ENCODE data around the gene ZFP36.
A peak's percentile ranks its signal among the peaks of the same experiment; 100 is the strongest.

ZFP36 gene

DNA sequence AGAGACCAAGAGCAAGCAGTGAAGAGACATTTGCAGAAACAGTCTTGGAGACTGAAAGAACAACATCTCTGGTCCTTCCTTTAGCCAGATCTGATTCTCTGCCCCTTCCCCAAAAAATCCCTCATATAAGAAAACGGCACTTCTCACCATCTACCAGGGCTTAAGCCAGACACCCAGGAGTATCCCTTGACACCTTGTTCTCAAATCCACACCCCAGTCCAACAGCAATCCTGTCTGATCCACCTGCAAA is 4.1 kb downstream of the ZFP36 start:
- H3K27ac ChIP-seq, result peak overlapping the region; percentile 100
- no peak for DNase-seq (ENCODE audit: low spot score)
- POLR2A ChIA-PET (ENCODE audit: low non-redundant PET), result interaction anchor here (2.3 kb wide), 1 partner anchor 9 kb away, joined by 10 read pairs; no protein-coding TSS in a partner anchor
- CTCF ChIA-PET, result interaction anchor here (1.0 to 2.5 kb wide), 3 partner anchors 7 to 19 kb away, joined by 6 to 55 read pairs (median 9); partner anchors contain the start of genes MED29 and PAF1
- TF ChIP-seq, protein P1, sequence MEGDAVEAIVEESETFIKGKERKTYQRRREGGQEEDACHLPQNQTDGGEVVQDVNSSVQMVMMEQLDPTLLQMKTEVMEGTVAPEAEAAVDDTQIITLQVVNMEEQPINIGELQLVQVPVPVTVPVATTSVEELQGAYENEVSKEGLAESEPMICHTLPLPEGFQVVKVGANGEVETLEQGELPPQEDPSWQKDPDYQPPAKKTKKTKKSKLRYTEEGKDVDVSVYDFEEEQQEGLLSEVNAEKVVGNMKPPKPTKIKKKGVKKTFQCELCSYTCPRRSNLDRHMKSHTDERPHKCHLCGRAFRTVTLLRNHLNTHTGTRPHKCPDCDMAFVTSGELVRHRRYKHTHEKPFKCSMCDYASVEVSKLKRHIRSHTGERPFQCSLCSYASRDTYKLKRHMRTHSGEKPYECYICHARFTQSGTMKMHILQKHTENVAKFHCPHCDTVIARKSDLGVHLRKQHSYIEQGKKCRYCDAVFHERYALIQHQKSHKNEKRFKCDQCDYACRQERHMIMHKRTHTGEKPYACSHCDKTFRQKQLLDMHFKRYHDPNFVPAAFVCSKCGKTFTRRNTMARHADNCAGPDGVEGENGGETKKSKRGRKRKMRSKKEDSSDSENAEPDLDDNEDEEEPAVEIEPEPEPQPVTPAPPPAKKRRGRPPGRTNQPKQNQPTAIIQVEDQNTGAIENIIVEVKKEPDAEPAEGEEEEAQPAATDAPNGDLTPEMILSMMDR (conservative IDR thresholded peaks at IDR 0.05; ENCODE audit: low read depth), result no peak

DNA sequence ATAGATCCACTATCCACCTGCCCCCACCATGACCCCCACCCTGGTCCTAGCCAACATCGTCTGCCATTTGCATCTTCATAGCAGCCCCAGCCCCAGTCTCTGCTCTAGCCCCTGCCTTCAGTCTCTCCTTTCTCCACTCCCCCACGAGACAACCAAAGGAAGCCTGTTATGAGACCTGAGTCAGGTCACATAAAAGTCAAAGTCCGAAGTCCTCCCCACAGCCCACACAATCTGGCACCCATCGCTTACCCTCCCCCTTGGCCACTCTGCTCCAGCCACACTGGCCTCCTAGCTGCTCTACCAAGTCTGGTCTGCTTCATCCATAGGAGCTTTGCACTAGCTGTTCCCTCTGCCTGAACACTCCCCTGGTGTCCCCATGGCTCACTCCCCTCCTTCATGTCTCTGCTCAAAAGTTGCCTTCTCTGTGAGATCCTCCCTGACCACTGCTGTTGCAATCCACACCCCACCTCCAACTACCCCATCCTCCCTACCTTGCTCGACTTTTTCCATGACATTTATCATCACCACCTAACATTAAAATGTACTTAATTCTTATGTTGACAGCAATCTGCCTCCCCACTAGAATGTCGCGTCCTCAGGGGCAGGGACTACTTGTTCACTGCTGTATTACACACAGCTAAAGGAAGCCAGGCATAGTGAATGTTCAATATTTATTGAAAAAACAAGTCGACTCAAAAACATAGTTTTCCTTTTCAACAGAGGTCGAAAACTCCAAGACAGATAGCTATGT is 4.6 kb downstream of the ZFP36 start:
- DNase-seq (ENCODE audit: low spot score), result no peak
- ChIA-PET POLR2A (ENCODE audit: low non-redundant PET) (interaction anchor here (0.7 to 2.3 kb wide), 4 partner anchors 9 to 200 kb away, joined by 3 to 10 read pairs (median 6); partner anchors contain the start of gene RPS16), CTCF (interaction anchor here (0.6 to 2.5 kb wide), 8 partner anchors 8 to 123 kb away, joined by 3 to 55 read pairs (median 6); partner anchors contain the start of genes MED29, PAF1 and RPS16)
- H3K27ac ChIP-seq, result peak overlapping the region; percentile 100
- TF ChIP-seq, protein P1 (conservative IDR thresholded peaks at IDR 0.05; ENCODE audit: low read depth), result no peak

DNA sequence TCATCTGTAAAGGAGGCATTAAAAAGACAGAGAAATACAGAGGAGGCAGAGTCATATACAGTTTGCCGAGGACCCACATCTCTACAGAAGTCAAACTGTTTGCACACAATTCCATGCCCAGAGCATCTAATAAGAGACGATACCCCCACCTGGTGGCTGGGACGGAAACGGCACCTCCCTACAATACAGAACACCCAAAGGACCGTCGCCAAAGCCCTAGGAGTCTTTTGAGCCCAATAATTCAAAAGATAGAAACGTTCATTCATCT is 5.1 kb downstream of the ZFP36 start:
- TF ChIP-seq, protein P1 (conservative IDR thresholded peaks at IDR 0.05; ENCODE audit: low read depth), result peak; percentile 85
- peak overlapping the region; percentile 100 for H3K27ac ChIP-seq
- ChIA-PET POLR2A (ENCODE audit: low non-redundant PET) (interaction anchor here (0.7 to 2.3 kb wide), 4 partner anchors 10 to 201 kb away, joined by 3 to 10 read pairs (median 6); partner anchors contain the start of gene RPS16), CTCF (interaction anchor here (0.6 to 2.5 kb wide), 8 partner anchors 8 to 122 kb away, joined by 3 to 55 read pairs (median 6); partner anchors contain the start of genes MED29, PAF1 and RPS16)
- peak; percentile 79 for DNase-seq (ENCODE audit: low spot score)

DNA sequence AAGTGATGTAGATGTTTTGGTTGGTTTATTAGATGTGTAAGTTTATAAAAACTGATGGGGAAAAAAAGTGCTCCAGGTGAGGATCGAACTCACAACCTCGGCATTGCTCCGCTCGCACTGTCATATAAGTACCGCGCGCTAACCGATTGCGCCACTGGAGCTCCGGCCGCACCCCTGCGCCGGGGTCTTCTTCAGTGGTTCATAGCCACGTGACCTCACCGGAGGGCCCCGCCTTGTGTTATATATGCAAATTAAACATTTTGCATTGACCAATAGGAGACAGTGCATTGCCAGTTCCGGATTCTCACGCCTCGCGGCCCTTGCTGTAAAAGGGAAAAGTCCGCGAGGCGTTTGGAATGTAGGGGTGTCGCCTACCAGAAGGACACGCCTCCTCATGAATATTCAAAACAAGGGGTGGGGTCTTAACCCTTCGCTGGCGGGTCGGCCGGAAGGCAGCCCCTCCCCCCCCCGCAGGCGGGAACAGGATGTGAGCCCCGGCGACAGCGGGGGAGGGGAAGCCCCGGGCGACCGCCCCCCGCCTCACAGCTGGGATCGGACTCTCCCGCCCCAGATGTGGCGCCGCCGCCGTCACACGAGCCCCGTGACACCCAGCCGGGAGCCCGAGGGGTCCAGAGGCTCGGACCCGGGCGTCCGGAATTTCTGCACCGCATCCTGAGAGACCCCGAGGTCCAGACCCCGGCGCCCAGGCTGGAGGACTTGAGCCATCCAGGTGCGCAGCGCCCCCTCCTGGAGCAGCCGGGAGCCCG is 5.6 kb downstream of the ZFP36 start, which contains the start of gene PLEKHG2:
Gene PLEKHG2 (plus strand): TSS at position 570 of the 767 bp plus-strand sequence. CDS start 1,418 bp downstream, outside the sequence.
- TF ChIP-seq, protein P1 (conservative IDR thresholded peaks at IDR 0.05; ENCODE audit: low read depth), result peak; percentile 83; the same call in 1 of the 2 replicates
- ChIA-PET CTCF (interaction anchor here (1.0 to 2.5 kb wide), 6 partner anchors 9 to 23 kb away, joined by 3 to 55 read pairs (median 6); partner anchors contain the start of genes MED29, PAF1 and RPS16), POLR2A (ENCODE audit: low non-redundant PET) (interaction anchor here (1.3 to 2.3 kb wide), 3 partner anchors 10 to 23 kb away, joined by 4 to 10 read pairs (median 8); partner anchors contain the start of gene RPS16)
- peak within 1 kb of the TSS; percentile 100 for H3K27ac ChIP-seq
- DNase-seq (ENCODE audit: low spot score), result peak; percentile 97

DNA sequence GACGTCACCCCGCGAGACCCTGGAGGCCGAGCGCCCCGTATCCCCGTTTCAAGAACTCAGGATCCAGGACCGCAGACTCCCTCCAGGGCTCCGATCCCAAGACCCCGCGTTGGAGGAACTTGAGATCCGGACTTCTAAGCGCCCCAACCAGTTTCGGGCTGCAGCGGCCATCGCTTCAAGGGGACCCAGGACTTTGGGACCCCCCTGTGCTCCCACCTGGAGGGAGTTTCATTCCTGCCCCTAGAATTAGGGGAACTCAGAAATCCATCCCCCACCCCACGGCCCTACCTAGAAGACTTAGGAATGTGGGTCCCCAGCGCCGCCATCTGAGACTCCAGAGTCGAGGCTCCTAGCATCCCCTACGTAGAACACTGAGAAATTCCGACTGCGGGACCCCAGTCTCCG is 6.2 kb downstream of the ZFP36 start:
- TF ChIP-seq, protein P1 (conservative IDR thresholded peaks at IDR 0.05; ENCODE audit: low read depth), result peak; percentile 42
- ChIA-PET POLR2A (ENCODE audit: low non-redundant PET) (interaction anchor here (1.4 to 2.3 kb wide), 2 partner anchors 11 to 23 kb away, joined by 4 to 10 read pairs; partner anchors contain the start of gene RPS16), CTCF (interaction anchor here (0.6 to 2.5 kb wide), 6 partner anchors 9 to 64 kb away, joined by 3 to 55 read pairs (median 6); partner anchors contain the start of genes MED29 and PAF1)
- DNase-seq (ENCODE audit: low spot score), result no peak
- peak overlapping the region; percentile 100 for H3K27ac ChIP-seq
